Posterior cingulate gyrus (tissue), 11 donors: ENCODE data around the gene C3orf20.
A peak's percentile ranks its signal among the peaks of the same experiment; 100 is the strongest.

ENCODE experiments used
- DNase-seq, 10 donors: peaks; one replicate each; pipeline versions ENCODE4 v3.0.0 to v3.0.0-alpha.2; 2020 to 2021; ENCODE audit warnings: mixed read lengths in 3 of 10
- intact Hi-C: fragments of 100-400 bp; cut with DNase I; formaldehyde crosslinking; loops from one replicate; pipeline ENCODE4 v1.15.1; 2023

C3orf20 gene

GRCh38 chr3:14789640-14790285 lies 114.8 kb downstream of the C3orf20 start:
- intact Hi-C loops: no loop called here
- DNase-seq: peak in 1 of 10 donors; percentile 45

DNA sequence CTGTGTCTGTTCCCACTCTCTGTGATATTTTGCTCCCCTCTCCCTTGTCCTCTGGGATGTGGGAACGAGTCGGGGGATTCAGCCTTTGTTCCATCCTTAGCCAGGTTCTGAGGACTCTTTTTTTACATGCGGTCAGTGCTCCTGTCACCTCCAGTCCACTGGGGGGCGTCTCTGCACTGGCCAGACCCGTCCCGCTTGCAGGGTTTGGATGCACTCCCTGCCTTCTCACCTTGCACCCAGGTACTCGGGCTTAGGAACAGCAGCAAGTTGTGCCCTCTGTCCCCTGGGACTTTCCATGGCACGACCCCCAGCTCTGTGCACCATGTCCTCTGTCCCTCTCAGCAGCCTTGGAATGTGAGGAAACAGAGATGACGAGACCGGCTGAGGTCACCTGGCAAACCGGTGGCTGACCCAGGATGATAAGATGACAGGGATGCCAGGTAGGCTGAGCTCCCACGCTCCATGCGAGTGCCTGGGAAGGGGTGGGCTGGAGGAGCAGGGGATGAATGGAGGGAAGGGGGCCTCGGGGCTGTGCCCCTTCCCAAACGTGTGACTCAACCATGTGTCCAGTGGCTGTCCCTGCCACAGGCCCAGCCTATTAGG lies 116.5 kb downstream of the C3orf20 start:
- peak in 2 of 10 donors; percentile 20 to 22 for DNase-seq
- intact Hi-C loops: no loop called here

DNA sequence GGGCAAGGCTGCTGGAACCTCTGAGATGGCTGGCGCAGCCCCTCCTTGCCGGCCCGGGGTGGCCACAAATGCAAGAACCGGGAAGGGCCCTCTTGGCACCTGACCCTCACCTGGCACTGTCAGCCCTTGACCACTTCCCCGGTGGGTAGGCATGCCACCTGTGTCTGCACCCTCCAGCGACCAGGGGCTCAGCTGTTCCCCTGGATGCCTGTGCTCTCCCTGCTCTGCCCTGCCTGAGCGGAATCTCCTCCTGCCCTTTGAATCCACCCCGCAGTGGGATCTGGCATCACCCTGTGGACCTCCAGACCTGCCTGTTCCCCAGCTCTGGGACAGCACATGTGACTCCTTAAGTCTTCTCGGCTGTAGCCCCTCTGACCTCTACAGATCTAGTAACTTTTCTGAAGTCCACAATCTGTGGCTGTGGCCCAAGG lies 117.8 kb downstream of the C3orf20 start:
- intact Hi-C loops: no loop called here
- DNase-seq: no peak

DNA sequence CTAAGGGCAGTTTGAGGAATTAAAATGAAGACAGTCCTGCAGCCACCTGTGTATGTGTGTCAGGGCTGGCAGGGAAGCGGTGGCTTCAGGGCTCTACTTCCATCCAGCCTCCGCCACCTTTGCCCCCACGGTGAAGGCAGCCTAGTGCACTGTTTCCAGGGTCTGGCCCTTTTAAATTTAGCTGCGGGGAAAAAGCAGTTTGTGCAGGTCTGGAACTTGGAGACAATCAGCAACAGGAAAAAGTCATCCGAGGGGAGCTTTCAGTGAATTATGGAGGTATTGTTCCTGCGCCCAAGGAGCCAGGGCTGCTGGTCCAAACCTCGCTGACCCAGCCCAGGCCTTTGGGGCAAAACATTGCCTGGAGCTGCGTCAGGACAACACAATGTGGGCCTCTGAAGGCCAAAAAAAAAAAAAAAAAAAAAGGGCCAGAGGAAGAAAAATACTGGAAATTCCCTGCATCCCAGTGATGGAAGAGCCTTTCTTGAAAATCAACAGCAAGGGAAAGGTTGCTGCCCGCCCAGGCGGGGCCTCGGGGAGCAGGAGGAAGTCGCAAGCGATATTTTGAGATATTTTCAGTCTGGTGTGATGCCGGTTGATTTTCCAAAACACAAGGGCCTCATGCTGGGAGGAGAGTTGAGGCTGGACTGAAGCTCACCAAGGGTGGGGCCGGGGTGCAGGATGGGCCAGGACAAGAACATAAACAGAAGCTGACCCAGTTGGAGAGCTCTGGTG lies 118.4 kb downstream of the C3orf20 start:
- DNase-seq: no peak
- intact Hi-C loops: no loop called here

GRCh38 chr3:14793858-14794234 lies 118.9 kb downstream of the C3orf20 start:
- DNase-seq: no peak
- intact Hi-C loops: no loop called here

GRCh38 chr3:14794435-14794834 lies 119.5 kb downstream of the C3orf20 start:
- DNase-seq: no peak
- intact Hi-C loops: no loop called here

- DNase-seq: no peak
- intact Hi-C loops: no loop called here
These were observed 121.1 kb downstream of the C3orf20 start for GRCh38 chr3:14795996-14796395.

DNA sequence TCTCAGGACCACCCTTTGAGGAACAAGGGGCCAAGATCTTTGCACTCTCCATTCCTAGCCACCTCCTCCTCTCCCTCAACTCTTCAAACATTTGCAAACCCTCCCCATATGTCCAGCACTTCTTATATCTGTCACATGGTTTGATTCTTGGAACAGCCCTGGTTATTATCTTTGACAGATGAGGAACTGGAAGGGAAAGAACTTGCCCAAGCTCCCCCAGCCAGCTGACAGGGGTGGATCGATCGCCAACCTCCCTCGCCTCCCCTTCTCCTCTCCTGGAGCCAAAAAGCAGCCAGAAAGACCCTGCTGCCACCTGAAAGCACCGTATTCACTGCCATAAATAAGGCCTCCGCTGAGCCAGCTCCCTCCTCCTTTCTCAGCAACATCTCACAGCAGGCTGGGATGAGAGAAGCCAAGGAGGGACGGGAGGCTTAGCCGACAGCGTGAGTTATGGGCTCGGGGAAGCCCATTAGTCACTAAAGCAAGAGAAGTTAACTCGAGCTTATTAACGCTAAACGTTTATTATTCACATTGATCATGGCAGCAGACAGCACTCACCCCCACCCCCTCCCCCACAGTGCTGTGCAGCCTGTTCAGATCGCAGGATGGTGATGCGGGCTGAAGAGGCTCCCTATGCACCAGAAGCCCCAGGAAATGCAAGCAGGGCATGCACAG lies 121.6 kb downstream of the C3orf20 start:
- intact Hi-C loops: no loop called here
- no peak for DNase-seq

DNA sequence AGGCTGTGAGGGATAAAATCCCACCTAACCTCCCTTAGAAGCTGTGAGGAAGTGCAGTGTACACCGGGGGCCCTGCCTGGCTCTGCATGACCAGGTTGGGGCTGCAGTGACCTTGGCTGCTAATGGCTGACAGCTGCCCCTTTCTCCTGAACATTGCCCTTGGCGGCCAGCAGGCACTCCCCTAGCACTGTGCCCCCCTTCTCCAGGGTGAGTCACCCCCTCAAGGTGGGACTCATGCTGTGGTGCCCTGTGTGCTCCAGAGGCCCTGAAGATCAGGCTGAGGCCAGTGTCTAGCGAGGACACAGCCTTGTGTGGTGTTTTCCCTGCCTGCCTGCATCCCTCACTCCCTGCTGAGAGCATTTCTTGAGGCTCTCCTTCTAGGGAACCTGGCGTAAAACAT lies 122.8 kb downstream of the C3orf20 start:
- intact Hi-C loops: no loop called here

GRCh38 chr3:14798231-14798630 lies 123.3 kb downstream of the C3orf20 start:
- intact Hi-C loops: no loop called here

More for the DNA sequence above, 122.8 kb downstream of the C3orf20 start:
- DNase-seq: no peak

GRCh38 chr3:14799146-14799545 lies 124.2 kb downstream of the C3orf20 start:
- intact Hi-C loops: no loop called here
- no peak for DNase-seq

More at GRCh38 chr3:14798231-14798630, 123.3 kb downstream of the C3orf20 start:
- DNase-seq: no peak

DNA sequence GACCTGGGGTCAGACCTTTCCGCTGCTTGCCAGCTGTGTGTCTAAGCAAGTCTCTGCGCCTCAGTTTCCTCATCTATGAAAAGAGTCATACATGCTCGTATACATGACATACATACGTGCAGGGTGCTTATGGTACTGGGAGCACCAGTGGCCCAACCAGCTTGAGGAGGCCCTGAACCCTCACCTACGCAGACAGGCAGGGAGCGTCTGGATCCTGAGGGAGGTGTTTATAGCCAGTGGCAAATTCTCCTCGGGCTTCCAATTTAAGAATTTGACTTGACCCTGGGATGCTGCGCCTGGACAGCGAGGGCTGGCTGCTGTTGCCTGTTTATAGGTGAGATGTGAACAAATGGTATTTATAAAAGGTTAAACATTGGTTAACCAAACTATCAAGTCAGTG lies 126.1 kb downstream of the C3orf20 start:
- no peak for DNase-seq
- intact Hi-C loops: no loop called here

GRCh38 chr3:14801668-14802380 lies 126.9 kb downstream of the C3orf20 start:
- no peak for DNase-seq
- intact Hi-C loops: no loop called here

DNA sequence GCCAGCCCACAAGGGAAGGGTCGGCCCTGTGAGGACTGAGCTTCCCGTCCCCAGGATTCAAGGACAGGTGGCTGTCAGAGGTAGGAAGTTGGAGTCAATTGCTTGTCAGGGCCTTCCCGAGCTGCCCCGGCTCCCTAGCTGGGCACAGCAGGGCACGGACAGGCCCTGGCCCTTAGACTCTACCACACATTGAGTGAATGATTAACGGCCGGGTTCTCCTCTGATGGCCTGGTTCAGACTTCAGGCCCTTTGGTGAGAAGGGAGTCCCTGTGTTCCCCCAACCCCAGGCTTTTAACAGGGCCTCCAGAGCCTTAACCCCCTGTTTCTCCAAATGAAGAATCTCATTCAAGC lies 127.4 kb downstream of the C3orf20 start:
- intact Hi-C loops: no loop called here
- no peak for DNase-seq

DNA sequence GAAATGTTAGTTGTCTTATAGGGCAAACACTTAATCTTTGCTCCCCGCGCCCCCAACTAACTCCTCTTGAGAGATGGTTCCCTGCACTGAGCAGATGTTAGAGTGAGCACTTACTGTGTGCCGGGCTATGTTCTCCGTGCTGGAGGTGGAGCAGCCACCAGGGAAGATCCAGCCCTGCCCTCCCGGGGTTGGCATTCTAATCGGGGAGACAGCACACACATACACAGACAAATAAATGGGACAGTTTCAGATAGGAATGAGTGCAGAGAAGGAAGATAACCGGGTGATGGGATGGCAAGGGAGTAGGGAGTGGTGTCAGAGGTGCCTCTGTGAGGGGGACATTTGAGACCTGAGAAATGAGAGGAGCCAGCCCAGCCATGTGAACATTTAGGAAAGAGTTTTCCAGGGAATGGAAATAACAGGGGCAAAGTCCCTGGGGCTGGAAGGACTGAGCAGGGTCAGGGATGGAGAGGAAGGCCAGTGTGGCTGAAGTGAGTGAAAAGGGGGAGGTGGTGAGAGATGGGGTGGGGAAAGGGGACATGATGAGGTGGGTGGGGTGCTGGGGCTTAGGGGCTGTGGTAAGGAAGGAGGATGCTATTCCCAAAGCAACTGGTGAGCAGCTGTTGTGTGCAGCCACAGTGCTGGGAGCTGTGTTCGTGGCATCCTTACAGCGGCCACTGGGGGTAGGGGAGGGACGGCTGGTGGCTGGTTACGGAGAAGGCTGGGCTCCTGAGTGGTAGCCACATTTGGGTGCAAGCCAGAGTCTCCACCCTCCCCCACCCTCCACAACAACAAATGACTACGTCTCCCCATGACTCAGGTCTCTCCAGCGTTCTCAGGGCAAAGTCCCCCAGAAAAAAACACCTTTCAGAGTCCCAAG lies 128.4 kb downstream of the C3orf20 start:
- no peak for DNase-seq
- intact Hi-C loops: no loop called here

GRCh38 chr3:14803981-14804834 lies 129.3 kb downstream of the C3orf20 start:
- DNase-seq: peak in 1 of 10 donors; percentile 69
- intact Hi-C loops: no loop called here

DNA sequence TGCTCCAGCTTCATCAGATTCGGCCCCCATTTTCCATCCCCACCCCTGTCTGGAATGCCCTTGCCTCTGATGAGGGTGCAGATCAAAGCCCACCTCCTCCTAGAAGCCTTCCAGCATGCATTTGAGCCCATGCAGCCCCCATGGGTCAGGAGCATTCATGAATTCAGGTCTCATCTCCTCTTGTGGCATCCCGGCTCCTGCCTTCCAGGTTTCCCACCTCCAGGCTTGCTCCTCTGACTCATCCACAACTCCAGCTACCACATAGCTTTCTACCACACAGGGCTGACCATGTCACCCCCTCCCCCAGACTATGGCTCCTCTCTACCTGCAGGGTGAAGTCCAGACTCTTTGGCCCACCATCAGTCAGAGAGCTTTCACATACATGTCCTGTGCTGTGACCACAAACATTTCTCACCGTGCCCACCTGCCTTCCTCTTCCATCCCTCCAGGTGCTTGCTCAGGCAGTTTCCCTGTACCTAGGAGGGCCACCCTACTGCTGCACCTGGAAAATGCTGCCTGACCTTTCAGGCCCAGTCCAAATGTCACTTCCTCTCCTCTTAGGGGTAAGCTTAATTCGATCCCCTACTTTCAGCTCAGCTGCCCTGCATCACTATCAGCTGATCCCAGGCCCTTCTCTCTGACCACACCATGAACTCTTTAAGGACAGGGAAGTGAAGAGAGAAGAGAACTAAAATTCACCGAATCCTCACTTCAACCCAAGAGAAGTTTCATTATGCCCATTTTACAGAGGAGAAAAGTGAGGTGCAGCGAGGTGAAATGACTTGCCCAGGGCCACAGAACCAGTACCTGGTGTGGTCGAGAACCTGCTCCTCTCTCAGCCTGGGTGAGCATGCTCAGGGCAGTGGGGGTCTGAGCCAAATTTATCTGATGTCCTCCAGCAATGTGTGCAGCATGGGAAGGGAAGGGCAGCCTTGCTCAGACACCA lies 130.2 kb downstream of the C3orf20 start:
- intact Hi-C loops: no loop called here

More for the DNA sequence above, 130.2 kb downstream of the C3orf20 start:
- no peak for DNase-seq
